Left lung (tissue), 10 donors: ENCODE results near the gene RAF1. TPM values are rescaled to one million over a fixed set of nuclear protein-coding genes. Genes with fewer than 3 reads are reported as not detected.

Source experiments
- ATAC-seq: fragments of 200-7000 bp; cut with Tn5 transposase; one replicate; pipeline ENCODE4 v1.9.1; 2020; ENCODE audit warnings: moderate library complexity
- DNase-seq, 4 donors: peaks; one replicate each; pipeline ENCODE4 v3.0.0-alpha.2; 2013 to 2020
- H3K27ac ChIP-seq, 2 donors: fragments of 200-600 bp; sonication (generic) in 1 of 2; one replicate each; pipeline versions ENCODE4 v1.5.0 to v1.8.0; 2020 to 2021
- H3K27me3 ChIP-seq, 2 donors: fragments of 200-600 bp; sonication (generic) in 1 of 2; one replicate each; pipeline versions ENCODE4 v1.5.0 to v1.8.0; 2020 to 2021
- H3K36me3 ChIP-seq, 2 donors: fragments of 200-600 bp; sonication (generic) in 1 of 2; one replicate each; pipeline versions ENCODE4 v1.5.0 to v1.8.0; 2020 to 2021
- H3K4me1 ChIP-seq, 2 donors: fragments of 200-600 bp; one replicate each; pipeline ENCODE4 v1.8.0; 2021
- H3K4me3 ChIP-seq, 2 donors: fragments of 200-600 bp; sonication (generic) in 1 of 2; one replicate each; pipeline versions ENCODE4 v1.5.0 to v1.8.0; 2020 to 2021; ENCODE audit warnings: mild to moderate bottlenecking in 1 of 2
- H3K9me3 ChIP-seq, 2 donors: fragments of 200-600 bp; sonication (generic) in 1 of 2; one replicate each; pipeline versions ENCODE4 v1.5.0 to v1.8.0; 2020 to 2021
- intact Hi-C, 2 donors: fragments of 100-400 bp; cut with DNase I; formaldehyde crosslinking; loops; one replicate each; pipeline versions ENCODE4 v1.11.2 to v1.14.2; 2022
- polyA plus RNA-seq, 6 donors: library from polyadenylated mRNA; unstranded; fragments of 120-200 nt; gene quantifications; one replicate each; pipeline ENCODE4 v1.2.1, GENCODE V29; 2013; ENCODE audit not compliant: insufficient read length in 6 of 6
- total RNA-seq, 2 donors: library from RNA; stranded (reverse); fragmentation: NEBNext Ultra II Directional; extraction: Animal tissue kit (Norgen Biotek cat#: 25700); gene quantifications; one replicate each; pipeline ENCODE4 v1.2.1, GENCODE V29; 2021
- TF ChIP-seq, protein P1 (sequence below), 2 donors: fragments of 200-600 bp; sonication (generic) in 1 of 2; IDR thresholded peaks; one replicate each; pipeline versions ENCODE4 v1.5.0 to v1.8.0; 2021; ENCODE audit warnings: antibody characterized with exemption in 2 of 2
- donor health status: DM: no; HTN: yes; CAD: no.
- donor health status: DM: no; HTN: no; CAD: no.

The RAF1 gene
- total and polyA plus RNA-seq, 8 donors = 75.8 to 147 (median 128) TPM

DNA sequence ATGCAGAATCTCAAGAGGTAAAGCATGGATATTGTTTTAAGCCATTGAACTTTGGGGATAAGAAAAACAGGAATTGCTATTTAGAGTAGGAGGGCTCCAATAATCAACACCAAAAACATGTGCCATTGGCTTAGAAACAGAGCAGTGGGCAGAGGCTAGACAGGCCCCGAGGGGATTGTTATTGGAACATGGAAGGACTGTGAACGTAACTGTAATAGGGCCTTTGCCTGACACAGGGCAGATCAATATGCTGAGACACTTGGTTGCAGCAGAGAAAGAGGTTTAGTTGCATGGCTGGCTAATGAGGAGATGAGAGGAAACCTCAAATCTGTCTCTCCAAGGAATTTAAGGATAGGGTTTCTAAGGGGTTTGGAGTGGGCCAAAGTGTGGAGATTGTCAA is 36.9 kb upstream of the RAF1 start:
- no peaks in the 10 kb centered on the region for H3K4me1 ChIP-seq
- H3K27ac ChIP-seq = no peak overlapping the region
- no peak overlapping the region for H3K4me3 ChIP-seq
- TF ChIP-seq, protein P1, sequence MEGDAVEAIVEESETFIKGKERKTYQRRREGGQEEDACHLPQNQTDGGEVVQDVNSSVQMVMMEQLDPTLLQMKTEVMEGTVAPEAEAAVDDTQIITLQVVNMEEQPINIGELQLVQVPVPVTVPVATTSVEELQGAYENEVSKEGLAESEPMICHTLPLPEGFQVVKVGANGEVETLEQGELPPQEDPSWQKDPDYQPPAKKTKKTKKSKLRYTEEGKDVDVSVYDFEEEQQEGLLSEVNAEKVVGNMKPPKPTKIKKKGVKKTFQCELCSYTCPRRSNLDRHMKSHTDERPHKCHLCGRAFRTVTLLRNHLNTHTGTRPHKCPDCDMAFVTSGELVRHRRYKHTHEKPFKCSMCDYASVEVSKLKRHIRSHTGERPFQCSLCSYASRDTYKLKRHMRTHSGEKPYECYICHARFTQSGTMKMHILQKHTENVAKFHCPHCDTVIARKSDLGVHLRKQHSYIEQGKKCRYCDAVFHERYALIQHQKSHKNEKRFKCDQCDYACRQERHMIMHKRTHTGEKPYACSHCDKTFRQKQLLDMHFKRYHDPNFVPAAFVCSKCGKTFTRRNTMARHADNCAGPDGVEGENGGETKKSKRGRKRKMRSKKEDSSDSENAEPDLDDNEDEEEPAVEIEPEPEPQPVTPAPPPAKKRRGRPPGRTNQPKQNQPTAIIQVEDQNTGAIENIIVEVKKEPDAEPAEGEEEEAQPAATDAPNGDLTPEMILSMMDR (IDR thresholded peaks at IDR 0.05) = no peak
- ATAC-seq (no peak), DNase-seq (no peak)
- intact Hi-C loops = no loop called here
- no peaks in the 10 kb centered on the region for H3K9me3 ChIP-seq
- H3K36me3 ChIP-seq = no peaks in the 10 kb centered on the region
- no peaks in the 10 kb centered on the region for H3K27me3 ChIP-seq

DNA sequence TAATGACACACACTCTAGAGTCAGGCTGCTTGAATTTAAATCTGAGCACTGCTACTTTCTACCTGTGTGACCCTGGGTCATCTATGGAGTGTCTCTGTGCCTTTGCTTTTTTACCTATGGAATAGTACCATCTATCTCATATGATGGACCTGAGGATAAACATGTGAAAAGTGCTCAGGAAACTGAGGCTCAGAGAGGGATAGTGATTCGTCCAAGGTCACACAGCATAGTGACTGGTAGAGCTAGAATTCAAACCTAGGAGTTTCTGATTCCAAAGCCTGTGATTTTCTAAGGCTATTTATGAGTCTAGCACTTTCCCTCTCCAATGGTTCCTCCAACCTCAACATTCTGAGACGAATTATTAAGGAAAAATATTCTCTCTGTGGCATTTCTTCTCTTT is 32.0 kb upstream of the RAF1 start:
- no peak for DNase-seq
- H3K4me3 ChIP-seq = no peak overlapping the region
- intact Hi-C loops = no loop called here
- no peaks in the 10 kb centered on the region for H3K36me3 ChIP-seq
- H3K9me3 ChIP-seq = no peaks in the 10 kb centered on the region
- H3K27ac ChIP-seq = no peak overlapping the region
- no peak for ATAC-seq
- TF ChIP-seq, protein P1 (IDR thresholded peaks at IDR 0.05) = no peak
- no peaks in the 10 kb centered on the region for H3K27me3 ChIP-seq
- H3K4me1 ChIP-seq = no peaks in the 10 kb centered on the region

DNA sequence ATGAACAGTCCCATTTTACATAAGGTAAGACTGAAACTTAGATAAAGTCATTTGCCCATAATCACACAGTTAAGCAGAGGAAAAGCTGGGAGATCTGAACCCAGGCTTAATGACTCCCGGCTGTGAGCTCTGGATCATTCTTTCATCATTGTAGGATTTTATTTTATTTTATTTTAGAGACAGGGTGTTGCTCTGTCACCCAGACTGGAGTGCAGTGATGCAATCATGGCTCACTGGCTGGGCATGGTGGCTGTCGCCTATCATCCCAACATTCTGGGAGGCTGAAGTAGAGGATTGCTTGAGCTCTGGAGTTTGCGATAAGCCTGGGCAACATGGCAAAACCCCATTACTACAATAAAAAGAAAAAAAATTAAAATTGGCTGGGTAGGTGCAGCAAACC is 31.2 kb upstream of the RAF1 start:
- H3K4me3 ChIP-seq = no peak overlapping the region
- intact Hi-C loops = no loop called here
- no peak for DNase-seq
- ATAC-seq = no peak
- H3K4me1 ChIP-seq = no peaks in the 10 kb centered on the region
- no peak overlapping the region for H3K27ac ChIP-seq
- no peaks in the 10 kb centered on the region for H3K36me3 ChIP-seq
- H3K27me3 ChIP-seq = no peaks in the 10 kb centered on the region
- TF ChIP-seq, protein P1 (IDR thresholded peaks at IDR 0.05) = no peak
- H3K9me3 ChIP-seq = no peaks in the 10 kb centered on the region

DNA sequence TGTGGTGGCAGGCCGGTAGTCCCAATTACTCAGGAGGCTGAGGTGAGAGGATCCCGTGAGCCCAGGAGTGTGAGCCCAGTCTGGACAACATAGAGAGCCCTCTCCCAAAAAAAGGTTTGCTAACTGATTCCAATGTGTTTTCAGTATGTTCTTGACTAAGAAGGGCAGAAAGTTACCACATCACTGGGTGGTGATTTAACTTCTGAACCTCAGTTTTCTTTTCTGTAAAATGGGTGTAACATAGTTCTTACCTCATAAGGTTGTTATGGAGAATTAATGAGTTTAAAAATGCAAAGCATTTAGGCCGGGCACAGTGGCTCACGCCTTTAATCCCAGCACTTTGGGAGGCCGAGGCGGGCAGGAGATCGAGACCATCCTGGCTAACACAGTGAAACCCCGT is 28.5 kb upstream of the RAF1 start:
- no peak overlapping the region for H3K4me3 ChIP-seq
- no peaks in the 10 kb centered on the region for H3K9me3 ChIP-seq
- no peak for ATAC-seq
- no peaks in the 10 kb centered on the region for H3K27me3 ChIP-seq
- H3K27ac ChIP-seq = no peak overlapping the region
- TF ChIP-seq, protein P1 (IDR thresholded peaks at IDR 0.05) = no peak
- H3K36me3 ChIP-seq = no peaks in the 10 kb centered on the region
- intact Hi-C loops = no loop called here
- no peaks in the 10 kb centered on the region for H3K4me1 ChIP-seq
- no peak for DNase-seq

DNA sequence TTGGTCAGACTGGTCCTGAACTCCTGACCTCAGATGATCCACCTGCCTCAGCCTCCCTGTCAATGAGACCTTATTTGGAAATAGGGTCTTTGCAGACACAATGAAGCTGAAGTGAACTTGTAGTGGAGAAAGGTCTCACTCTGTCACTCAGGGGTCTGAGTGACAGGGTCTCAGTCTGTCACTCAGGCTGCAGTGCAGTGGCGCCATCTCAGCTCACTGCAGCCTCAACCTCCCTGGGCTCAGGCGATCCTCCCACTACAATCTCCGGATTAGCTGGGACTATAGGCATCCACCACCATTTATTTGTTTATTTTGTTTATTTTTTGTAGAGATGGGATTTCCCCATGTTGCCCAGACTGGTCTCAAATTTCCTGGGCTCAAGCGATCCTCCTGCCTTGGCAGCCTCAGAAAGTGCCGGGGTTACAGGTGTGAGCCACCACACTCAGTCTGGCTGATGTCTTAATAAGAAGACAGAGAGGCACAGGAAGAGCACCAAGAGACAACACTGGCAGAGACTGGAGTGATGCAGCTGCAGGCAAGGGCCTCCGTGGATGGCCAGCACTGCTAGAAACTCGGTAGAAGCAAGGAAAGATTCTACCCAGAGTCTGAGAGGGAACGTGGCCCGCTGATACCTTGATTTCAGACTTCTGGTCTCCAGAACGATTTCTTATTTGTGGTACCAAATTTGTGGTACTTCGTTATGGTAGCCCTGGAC is 26.2 kb upstream of the RAF1 start:
- Histone ChIP-seq H3K36me3 (no peaks in the 10 kb centered on the region), H3K4me1 (no peaks in the 10 kb centered on the region), H3K27me3 (no peaks in the 10 kb centered on the region), H3K4me3 (no peak overlapping the region), H3K27ac (no peak overlapping the region), H3K9me3 (no peaks in the 10 kb centered on the region)
- TF ChIP-seq, protein P1 (IDR thresholded peaks at IDR 0.05) = no peak
- intact Hi-C loops = no loop called here
- ATAC-seq = no peak
- no peak for DNase-seq
